NK-92 (cell line): Measurements from ENCODE around the gene FBXL13.
"Not testable (repeated sequence)": the region's sequence is repeated elsewhere in the genome, so short reads cannot be mapped to it uniquely, and the experiment has no call there.

ENCODE experiments used
- DNase-seq: peaks from one replicate; lab custom pipeline; 2025; ENCODE audit not compliant: unreplicated experiment; lab: John Stamatoyannopoulos, UW

The FBXL13 gene

DNA sequence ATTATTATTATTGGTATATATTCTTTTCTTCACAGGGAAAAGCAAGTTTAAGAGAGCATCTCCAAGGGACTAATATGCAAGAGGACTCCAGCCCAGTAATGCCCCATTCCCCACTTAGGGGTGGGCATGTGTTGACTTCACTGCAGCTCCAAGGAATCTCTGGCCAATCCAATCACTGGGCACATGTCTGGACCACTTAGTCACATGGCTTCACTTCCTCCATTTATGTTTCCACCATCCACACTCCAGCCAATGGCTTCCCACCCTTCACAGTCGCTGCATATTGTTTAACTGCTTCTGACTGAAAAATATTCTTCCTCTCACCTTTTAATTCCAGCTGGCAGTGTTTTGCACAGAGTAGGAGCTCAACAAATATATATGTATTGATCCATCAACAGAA is 43.6 kb downstream of the FBXL13 start:
- no peak for DNase-seq

DNA sequence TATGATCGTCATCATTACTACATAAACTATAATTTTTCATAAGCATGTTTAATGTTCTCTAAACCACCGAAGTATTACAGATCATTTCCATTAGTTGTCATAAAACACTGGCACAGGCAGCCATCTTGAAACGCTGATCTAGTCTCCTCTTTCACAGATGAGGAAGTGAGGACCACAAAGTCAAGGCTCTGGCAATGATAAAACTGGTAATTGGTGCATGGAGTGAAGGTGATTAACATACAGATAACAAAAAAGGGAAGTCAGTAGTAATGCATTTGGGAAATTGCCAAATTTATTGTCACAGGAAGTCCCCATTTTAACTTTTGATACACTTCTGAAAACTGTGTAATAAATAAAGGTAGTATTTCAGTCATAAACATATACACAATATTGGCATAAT is 49.3 kb downstream of the FBXL13 start:
- no peak for DNase-seq

DNA sequence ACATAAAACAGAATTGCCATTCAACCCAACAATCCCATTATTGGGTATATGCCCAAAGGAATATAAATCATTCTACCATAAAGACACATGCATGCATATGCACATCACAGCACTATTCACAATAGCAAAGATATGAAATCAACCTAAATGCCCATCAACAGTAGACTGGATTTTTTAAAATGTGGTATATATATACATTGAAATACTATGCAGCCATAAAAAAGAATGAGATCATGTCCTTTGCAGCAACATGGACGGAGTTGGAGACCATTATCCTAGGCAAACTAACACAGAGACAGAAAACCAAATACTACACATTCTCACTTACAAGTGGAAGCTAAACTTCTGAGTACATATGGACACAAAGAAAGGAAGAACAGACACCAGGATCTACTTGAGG is 51.0 kb downstream of the FBXL13 start:
- DNase-seq: not testable (repeated sequence)

DNA sequence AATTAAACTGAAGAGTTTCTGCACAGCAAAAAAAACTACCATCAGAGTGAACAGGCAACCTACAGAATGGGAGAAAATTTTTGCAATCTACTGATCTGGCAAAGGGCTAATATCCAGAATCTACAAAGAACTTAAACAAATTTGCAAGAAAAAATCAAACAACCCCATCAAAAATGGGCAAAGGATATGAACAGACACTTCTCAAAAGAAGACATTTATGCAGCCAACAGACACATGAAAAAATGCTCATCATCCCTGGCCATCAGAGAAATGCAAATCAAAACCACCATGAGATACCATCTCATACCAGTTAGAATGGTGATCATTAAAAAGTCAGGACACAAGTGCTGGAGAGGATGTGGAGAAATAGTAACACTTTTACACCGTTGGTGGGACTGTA is 53.1 kb downstream of the FBXL13 start:
- DNase-seq: not testable (repeated sequence)

DNA sequence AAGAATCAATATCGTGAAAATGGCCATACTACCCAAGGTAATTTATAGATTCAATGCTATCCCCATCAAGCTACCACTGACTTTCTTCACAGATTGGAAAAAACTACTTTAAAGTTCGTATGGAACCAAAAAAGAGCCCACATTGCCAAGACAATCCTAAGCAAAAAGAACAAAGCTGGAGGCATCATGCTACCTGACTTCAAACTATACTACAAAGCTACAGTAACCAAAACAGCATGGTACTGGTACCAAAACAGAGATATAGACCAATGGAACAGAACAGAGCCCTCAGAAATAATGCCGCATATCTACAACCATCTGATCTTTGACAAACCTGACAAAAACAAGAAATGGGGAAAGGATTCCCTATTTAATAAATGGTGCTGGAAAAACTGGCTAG is 53.7 kb downstream of the FBXL13 start:
- DNase-seq: not testable (repeated sequence)

DNA sequence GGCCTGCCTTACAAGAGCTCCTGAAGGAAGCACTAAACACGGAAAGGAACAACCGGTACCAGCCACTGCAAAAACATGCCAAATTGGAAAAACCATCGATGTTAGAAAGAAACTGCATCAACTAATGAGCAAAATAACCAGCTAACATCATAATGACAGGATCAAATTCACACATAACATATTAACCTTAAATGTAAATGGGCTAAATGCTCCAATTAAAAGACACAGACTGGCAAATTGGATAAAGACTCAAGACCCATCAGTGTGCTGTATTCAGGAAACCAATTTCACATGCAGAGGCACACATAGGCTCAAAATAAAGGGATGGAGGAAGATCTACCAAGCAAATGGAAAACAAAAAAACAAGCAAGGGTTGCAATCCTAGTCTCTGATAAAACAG is 56.3 kb downstream of the FBXL13 start:
- not testable (repeated sequence) for DNase-seq

DNA sequence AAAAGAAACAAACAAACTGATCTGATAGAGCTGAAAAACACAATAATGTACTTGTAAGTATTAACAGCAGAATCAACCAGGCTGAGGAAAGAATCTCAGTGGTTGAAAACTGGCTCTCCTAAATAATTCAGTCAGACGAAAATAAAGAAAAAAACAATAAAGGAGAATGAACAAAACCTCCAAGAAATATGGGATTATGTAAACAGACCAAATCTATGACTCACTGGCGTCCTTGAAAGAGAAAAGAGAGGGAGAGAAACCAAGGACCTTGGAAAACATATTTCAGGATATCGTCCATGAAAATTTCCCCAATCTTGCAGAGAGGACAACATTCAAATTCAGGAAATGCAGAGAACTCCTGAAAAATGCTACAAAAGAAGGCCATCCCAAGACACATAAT is 62.9 kb downstream of the FBXL13 start:
- no peak for DNase-seq

DNA sequence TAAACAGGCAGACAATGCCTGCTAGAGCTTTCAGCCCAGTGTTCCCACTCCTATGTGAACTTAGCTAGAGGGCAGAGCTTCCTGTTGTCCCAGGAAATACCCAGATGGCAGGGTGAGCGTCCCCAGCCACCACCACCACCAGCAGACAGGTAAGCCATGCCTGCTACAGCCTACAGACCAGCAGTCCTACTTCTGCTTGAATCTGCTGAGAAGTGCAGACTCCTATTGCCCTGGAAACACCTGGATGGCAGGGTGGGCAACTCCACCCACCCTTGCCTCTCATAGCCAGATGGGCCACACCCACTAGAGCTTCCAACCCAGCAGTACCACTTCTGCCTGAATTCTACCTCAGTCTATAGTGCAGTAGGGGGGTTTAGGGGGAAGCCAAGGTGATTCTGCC is 64.4 kb downstream of the FBXL13 start:
- DNase-seq: no peak

DNA sequence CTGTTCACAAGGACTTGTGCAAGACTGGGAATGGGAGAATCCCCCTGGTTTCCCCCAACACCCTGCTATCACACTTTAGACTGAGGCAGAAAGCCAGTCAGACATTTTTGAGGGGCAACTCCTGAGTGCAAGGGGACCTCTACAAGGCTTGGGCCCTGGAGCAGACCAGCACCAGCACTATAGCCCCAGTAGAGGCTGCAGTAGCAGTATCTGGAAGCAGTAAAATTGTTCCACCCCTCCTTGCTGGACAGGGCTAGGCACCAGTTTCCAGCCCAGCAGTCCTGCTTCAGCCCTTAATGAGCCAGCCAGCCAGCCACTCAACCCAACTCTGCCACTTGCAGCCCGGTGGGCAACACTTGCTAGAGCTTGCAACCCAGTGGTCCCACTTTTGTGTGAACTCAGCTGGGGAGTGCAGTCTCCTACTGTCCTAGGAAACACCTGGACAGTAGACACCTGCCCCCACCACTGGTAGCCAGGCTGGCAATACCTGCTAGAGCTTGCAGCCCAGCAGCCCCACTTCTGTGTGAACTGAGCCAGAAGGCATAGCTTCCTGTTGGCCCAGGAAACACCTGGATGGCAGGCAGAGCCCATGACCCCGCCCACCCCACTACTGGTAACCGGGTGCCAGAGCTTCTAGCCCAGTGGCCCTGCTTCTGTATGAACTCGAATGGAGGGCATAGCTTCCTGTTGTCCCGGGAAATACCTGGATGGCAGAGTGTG is 65.0 kb downstream of the FBXL13 start:
- DNase-seq: no peak

DNA sequence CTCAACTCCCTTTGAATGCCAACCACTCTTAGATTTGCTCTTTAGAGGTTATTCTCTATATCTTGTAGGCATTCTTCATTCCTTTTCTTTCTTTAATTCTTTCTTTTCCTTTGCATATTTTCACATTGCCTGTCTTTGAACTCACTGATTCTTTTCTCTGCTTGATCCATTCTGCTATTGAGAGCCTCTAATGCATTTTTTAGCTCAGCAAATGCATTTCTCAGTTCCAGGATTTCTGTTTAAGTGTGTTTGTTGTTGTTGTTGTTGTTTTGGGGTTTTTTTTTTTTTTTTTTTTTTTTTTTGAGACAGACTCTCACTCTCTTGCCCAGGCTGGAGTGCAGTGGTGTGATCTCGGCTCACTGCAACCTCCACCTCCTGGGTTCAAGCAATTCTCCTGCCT is 71.6 kb downstream of the FBXL13 start:
- no peak for DNase-seq

DNA sequence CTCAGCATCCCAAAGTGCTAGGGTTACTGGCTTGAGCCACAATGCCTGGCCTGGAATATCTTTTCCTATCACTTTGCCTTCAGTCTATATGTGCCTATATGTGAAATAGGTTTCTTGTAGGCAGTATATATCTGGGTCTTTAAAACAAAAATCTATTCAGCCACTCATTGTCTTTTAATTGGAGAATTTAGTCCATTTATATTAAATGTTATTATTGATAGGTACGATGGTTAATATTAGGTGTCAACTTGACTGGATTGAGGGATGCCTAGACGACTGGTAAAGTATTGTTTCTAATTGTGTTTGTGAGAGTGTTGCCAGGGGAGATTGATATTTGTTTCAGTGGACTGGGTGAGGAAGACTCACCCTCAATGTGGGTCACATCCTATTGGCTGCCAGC is 73.4 kb downstream of the FBXL13 start:
- DNase-seq: no peak

DNA sequence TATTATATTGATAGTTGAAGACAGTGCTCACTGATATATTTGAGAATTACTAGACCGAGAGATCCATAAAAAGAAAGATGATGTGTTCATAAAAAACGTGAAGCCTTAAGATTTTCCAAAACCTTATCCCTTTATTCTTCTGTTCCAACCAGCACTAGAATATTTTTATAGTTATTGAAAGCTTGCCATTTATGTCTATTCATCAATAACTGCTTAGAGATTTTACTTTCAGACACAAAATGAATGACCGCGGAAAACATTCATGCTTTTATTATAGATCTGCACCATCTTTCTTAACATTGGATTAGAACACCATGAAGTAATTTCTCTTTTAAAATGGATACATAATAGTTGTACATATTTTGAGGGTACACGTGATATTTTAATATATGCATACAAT is 77.6 kb downstream of the FBXL13 start:
- DNase-seq: no peak

DNA sequence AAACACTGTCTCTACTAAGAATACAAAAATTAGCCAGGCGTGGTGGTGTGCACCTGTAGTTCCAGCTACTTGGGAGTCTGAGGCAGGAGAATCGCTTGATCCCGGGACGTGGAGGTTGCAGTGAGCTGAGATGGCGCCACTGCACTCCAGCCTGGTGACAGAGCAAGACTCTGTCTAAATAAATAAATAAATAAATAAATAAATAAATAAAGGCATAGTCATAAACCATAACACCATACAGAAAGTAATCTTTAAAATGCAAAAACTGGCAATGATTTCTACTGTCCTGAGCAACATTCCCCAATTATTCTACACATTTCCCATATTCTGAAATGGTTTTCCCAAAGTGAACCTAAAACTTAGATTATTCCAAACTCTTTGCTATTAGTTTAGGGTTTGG is 79.0 kb downstream of the FBXL13 start:
- DNase-seq: not testable (repeated sequence)

DNA sequence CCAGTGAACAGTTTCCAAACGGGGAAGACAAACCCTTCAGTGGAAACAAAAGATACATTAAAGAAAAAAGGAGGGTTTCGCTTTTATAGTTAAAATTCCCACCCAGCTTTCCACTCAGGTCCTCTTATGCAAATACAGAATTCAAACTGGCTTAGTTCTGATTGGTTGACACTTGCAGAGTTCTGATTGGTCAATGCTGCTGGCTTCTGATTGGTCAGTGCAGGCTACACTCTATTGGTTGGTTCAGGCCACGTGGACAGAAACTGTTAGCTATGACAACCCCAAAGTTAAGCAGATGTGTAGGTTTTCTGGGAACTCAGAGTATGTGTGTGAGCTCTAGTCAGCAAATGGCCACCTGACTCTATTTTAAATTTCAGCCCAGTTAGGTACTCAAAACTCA is 80.0 kb downstream of the FBXL13 start:
- DNase-seq: no peak

DNA sequence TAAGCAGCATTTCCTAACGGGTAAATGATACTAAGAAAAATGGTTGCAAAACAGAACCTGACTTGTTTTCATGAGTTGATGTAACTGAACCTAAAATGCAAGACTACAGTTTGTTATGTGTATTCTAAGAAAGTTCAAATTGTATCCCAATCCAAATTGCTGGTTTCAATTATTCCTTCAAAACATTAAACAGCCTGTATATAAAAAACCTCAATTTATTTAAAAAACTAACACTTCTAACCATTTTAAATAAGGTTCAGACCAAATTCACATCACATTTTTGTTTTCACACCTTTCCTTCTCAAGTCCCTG is 80.9 kb downstream of the FBXL13 start:
- no peak for DNase-seq

DNA sequence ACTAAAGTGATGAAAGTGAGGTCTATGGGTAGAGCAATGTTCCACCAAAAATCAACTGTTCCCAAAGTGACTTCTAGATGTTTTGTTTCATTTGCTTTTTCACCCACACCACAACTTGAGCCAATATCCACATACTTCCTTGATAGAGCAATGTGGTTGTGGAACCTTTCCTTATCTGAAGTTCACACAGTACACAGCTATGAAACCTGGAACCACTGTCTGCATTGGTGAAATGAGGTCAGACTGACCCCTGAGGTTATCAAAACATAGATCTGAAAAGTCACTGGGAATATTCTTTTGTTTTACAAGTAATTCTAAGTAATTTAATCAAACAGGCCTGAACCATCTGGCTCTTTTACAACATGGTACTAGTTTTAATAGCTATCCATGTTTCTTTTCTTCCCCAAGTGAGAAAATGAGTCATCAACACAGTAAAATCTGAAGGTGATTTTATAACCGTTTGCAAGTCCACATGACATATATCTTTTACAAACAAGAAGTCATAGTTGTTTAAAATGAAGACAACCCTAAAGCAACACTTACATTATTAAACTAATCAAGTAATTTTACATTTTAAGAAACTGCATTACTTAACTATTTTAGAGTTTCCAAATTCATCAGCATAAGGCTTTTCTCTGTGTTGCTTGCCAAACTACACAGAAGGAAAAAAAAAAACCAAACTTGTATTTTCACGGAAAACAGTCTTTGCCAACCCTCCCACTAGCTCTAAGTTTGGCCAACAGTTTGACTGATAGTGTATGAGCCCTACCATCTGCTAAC is 81.5 kb downstream of the FBXL13 start:
- no peak for DNase-seq

DNA sequence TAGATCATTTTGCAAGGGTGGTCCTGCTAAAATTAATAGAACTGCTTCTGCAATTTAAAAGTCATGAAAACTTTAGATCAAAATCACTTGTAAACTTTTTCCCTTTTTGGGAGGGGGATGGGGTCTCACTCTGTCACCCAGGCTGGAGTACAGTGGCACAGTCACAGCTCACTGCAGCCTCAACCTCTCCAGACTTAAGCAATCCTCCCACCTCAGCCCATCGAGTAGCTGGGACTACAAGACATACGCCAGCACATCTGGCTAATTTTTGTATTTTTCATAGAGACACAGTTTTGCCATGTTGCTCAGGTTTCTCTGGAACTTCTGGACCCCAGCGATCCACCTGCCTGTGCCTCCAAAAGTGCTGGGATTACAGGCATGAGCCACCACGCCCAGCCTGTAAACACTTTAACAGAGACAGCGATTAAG is 82.1 kb downstream of the FBXL13 start:
- no peak for DNase-seq

DNA sequence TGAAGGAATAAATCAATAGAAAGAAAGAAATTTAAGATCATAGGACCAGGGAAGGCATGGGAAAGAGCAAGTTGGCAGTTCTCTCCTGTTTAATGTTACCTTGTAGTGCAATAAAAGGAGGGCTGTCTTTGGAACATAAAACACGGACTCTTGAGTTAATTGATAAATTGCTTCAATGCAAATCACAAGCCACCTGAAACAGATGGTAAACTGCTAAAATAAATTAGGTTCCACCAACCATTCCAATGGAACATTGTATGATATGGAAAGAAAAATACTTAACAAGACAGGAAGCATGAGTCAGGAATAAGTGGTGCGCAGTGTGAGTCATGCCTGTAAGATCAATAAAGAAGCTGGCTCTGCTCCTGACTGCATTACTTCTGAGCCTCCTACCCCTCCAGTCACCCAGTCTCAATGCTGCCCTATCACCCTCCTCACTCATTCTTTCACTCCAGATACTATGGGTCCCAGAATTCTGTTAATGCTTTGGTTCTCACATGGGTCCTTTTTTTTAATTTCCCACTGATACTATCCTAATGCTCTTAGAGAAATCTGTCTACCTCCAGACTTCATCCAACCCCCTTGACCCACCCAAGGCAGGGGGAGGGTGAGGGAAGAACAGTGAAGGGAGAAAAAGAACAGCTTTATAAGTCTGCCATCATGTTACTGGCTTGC is 82.9 kb downstream of the FBXL13 start:
- DNase-seq: no peak

DNA sequence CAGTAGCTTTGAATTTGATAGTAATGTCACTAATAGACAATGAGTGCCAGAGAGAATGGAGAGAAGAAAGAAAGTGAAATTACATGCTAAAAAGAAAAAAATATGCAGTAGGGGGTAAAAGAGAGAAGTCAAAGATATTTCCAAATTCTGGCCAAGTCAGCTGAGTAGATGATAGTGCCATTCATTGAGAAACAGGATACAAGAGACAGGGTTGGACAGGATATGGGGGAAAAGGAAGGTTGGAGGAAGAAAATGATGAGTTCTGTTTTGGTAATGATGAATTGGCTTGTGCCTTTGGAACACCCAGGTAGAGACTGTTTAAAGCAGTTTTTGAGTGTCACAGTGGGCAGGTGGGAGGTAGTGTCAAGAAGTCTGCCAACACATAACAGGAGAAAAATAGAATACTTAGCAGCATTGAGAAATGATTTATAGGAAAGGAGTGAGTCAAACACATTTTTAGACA is 83.5 kb downstream of the FBXL13 start:
- no peak for DNase-seq

DNA sequence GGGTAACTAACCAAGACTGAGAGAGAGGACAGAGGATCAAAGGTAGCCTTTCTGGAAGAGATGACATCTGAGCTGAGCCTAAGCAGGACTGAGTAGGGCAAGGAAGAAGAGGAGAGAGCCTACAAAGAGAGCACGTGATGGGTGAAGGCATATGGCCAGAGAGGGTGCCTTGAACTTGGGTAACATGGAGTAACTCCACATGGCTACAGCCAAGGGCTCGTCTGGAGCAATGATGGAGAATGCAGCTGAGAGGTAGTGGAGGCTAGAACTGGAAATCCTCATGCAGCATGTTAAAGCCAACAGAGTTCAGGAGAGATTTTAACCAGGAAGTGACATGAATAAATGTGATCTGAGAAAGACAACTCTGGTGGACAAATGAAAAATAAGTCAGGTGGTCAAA is 84.0 kb downstream of the FBXL13 start:
- no peak for DNase-seq

DNA sequence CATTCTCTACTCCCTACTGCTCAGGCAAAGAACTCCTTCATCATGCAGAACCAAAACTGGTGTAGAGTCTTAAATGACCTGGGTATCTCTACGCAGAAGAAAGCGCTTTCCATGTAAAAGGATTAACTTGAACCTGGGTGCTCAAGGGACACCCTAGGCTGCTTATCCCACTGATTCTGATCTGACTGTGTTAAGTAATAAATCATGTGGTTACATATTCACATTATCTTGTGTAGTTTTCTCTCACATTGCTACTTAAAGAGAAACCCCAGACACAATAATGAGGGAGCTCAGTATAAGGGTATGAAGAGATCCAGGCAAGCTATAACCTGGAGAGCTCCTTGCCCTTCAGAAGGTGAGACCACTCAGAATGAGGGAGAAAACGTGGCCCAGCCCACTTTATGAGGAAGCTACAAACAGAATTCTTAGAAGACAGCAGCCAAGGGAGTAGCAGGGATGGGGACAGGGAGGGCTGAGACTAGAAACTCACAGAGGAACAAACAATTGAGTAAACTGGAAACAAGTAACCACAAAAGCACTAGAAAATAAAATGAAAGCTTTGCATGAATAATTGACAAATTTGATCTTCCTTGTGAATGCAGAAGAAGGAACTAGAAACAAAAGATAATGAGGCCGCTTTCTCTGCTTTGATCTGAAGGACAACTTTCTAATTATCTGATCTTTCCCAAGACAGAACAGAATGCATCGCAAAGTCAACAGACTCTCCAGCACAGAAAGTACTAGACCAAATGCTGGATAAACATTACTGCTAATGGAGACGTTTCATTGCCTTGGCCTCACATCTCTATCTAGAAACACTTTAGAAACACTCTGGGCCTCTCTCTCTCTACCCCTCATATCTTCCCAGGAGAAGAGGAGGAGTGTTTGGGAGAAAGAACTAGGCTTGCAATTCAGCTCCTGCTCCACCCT is 85.7 kb downstream of the FBXL13 start:
- DNase-seq: no peak
